Ovary (tissue), 9 donors: Measurements from ENCODE around the gene SUN1. TPM values are rescaled to one million over a fixed set of nuclear protein-coding genes. Genes with fewer than 3 reads are reported as not detected.
"Not testable (repeated sequence)": the region's sequence is repeated elsewhere in the genome, so short reads cannot be mapped to it uniquely, and the experiment has no call there.

Source experiments
- DNase-seq, 5 donors: peaks; one replicate each; pipeline ENCODE4 v3.0.0-alpha.2; 2019 to 2020
- H3K27ac ChIP-seq, 2 donors: fragments of 200-600 bp; one replicate each; pipeline versions ENCODE4 v1.5.1 to v1.8.0; 2019 to 2022
- H3K27me3 ChIP-seq: fragments of 200-600 bp; one replicate; pipeline ENCODE4 v1.8.0; 2022
- H3K36me3 ChIP-seq: fragments of 200-600 bp; sonication (generic); one replicate; pipeline ENCODE4 v1.5.1; 2019
- H3K4me1 ChIP-seq: one replicate; pipeline ENCODE4 v1.8.1; 2013; ENCODE audit warnings: mild to moderate bottlenecking, moderate library complexity; ENCODE audit not compliant: insufficient read depth
- H3K4me3 ChIP-seq: fragments of 200-600 bp; sonication (generic); one replicate; pipeline ENCODE4 v1.5.1; 2017
- H3K9me3 ChIP-seq, 2 donors: fragments of 200-600 bp in 1 of 2; sonication (generic) in 1 of 2; one replicate each; pipeline versions ENCODE4 v1.5.1 to v1.8.1; 2013 to 2019; ENCODE audit warnings: mild to moderate bottlenecking in 1 of 2, moderate library complexity in 1 of 2
- CTCF ChIP-seq, 3 donors: fragments of 450-650 bp in 2 of 3; fragments of 200-600 bp in 1 of 3; IDR thresholded peaks; one replicate each; pipeline versions ENCODE4 v1.5.1 to v1.8.0; 2016 to 2022; ENCODE audit warnings: antibody characterized with exemption in 3 of 3, mild to moderate bottlenecking in 1 of 3
- EP300 ChIP-seq: sonication (generic); formaldehyde crosslinking; IDR thresholded peaks from one replicate; pipeline ENCODE4 v1.6.1; 2017; ENCODE audit warnings: antibody characterized with exemption
- POLR2A ChIP-seq: fragments of 450-650 bp; IDR thresholded peaks from one replicate; pipeline ENCODE4 v1.6.1; 2017; ENCODE audit warnings: antibody characterized with exemption, mild to moderate bottlenecking, moderate library complexity
- WGBS, 3 donors: extraction: QIAGEN DNeasy Blood & Tissue Kit in 1 of 3; methylation state at CpG; one replicate each; pipeline versions ENCODE4 v1.1.5 to v1.1.7; 2013 to 2017; 5-methylcytosine and 5-hydroxymethylcytosine counted together
- intact Hi-C, 4 donors: fragments of 100-400 bp; cut with DNase I; formaldehyde crosslinking; loops; one replicate each; pipeline versions ENCODE4 v1.11.0 to v1.15.1; 2022 to 2023
- polyA plus RNA-seq, 2 donors: library from polyadenylated mRNA; stranded (reverse); fragments of 200-250 nt in 1 of 2; fragments of 350-450 nt in 1 of 2; fragmentation: Illumina TruSeq in 1 of 2; extraction: RNeasy Lipid Tissue Mini Kit (QIAGEN cat#74804) in 1 of 2; gene quantifications; one replicate each; pipeline ENCODE4 v1.2.3, GENCODE V29; 2013 to 2014
- total RNA-seq, 7 donors: library from RNA; depleted of rRNA in 2 of 7; stranded (reverse); fragments of >200 nt in 2 of 7; fragmentation: NEBNext Ultra II Directional in 3 of 7; extraction: Animal tissue kit (Norgen Biotek cat#: 25700) in 3 of 7; gene quantifications; one replicate each; pipeline versions ENCODE4 v1.1.0 to v1.2.4, GENCODE V29; 2016 to 2023
- donor health status: DM: no; HTN: no; CAD: no; lungs with moderate emphysema.
- donor health status: DM: no; HTN: no; CAD: no.
- donor health status: Bipolar disorder and iron deficiency.
- donor health status: DM: yes; HTN: yes; CAD: no.
- donor health status: DM: no; HTN: no; CAD: no.
- donor health status: DM: yes; HTN: yes; CAD: no.

SUN1 gene
- total and polyA plus RNA-seq, 9 donors = 100 to 196 (median 143) TPM

GRCh38 chr7:791519-791918, 40.8 kb upstream of the SUN1 start:
- H3K27ac ChIP-seq = no peak overlapping the region
- H3K36me3 ChIP-seq = no peaks in the 10 kb centered on the region
- TF ChIP-seq EP300 (no peak), POLR2A (no peak), CTCF (IDR thresholded peaks at IDR 0.05) (no peak)
- DNase-seq = no peak
- intact Hi-C loops = loop anchor here in 1 of 4 donors (5.0 kb wide), 1 partner anchor 41 kb away; the partner anchor contains the start of gene SUN1
- no peak overlapping the region for H3K4me3 ChIP-seq
- peaks cover 0 to 3% of the 10 kb centered on the region in 2 donors for H3K9me3 ChIP-seq
- WGBS, 3 donors = 78 to 88% (median 87%) methylated on average over 5 of the region's 5 CpGs
- no peaks in the 10 kb centered on the region for H3K27me3 ChIP-seq
- H3K4me1 ChIP-seq = peaks cover 2% of the 10 kb centered on the region

- no peak overlapping the region for H3K27ac ChIP-seq
- no peaks in the 10 kb centered on the region for H3K9me3 ChIP-seq
- no peak overlapping the region for H3K4me3 ChIP-seq
- no peaks in the 10 kb centered on the region for H3K36me3 ChIP-seq
- intact Hi-C loops = loop anchor here in 1 of 4 donors (5.0 kb wide), 1 partner anchor 38 kb away; the partner anchor contains the start of gene SUN1
- DNase-seq = no peak
- no peak for TF ChIP-seq EP300
- no peak for TF ChIP-seq CTCF (IDR thresholded peaks at IDR 0.05)
- TF ChIP-seq POLR2A = no peak
- WGBS, 3 donors = 85 to 97% (median 93%) methylated on average over 5 of the region's 5 CpGs
- peaks cover 2% of the 10 kb centered on the region for H3K4me1 ChIP-seq
- H3K27me3 ChIP-seq = no peaks in the 10 kb centered on the region
These were observed 38.1 kb upstream of the SUN1 start for GRCh38 chr7:794207-794606.

GRCh38 chr7:794671-795329, 37.5 kb upstream of the SUN1 start:
- no peaks in the 10 kb centered on the region for H3K27me3 ChIP-seq
- no peaks in the 10 kb centered on the region for H3K9me3 ChIP-seq
- H3K27ac ChIP-seq = no peak overlapping the region
- 93 to 97% (median 93%) methylated on average over 30 to 31 of the region's 31 CpGs for WGBS, 3 donors
- DNase-seq = peak in 2 of 5 donors; percentile 27 to 33
- no peaks in the 10 kb centered on the region for H3K36me3 ChIP-seq
- peaks cover 2% of the 10 kb centered on the region for H3K4me1 ChIP-seq
- intact Hi-C loops = loop anchor here in 1 of 4 donors (5.0 kb wide), 1 partner anchor 38 kb away; the partner anchor contains the start of gene SUN1
- no peak for TF ChIP-seq POLR2A
- no peak for TF ChIP-seq CTCF (IDR thresholded peaks at IDR 0.05)
- no peak for TF ChIP-seq EP300
- H3K4me3 ChIP-seq = no peak overlapping the region

- DNase-seq, H3K27me3 ChIP-seq, intact Hi-C loops, H3K9me3 ChIP-seq, H3K4me1 ChIP-seq, H3K4me3 ChIP-seq, H3K36me3 ChIP-seq: not testable (repeated sequence)
- H3K27ac ChIP-seq = peak overlapping the region; percentile 52 to 80
- 66 to 84% (median 81%) methylated on average over 8 of the region's 10 CpGs for WGBS, 3 donors
These were observed 35.7 kb upstream of the SUN1 start for GRCh38 chr7:796434-797169.
